NCI-H226 (cell line): ENCODE results near the gene SLC25A22.

Experiments used
- DNase-seq: peaks from one replicate; pipeline ENCODE4 v3.0.0-alpha.2; 2015

Gene SLC25A22

DNA sequence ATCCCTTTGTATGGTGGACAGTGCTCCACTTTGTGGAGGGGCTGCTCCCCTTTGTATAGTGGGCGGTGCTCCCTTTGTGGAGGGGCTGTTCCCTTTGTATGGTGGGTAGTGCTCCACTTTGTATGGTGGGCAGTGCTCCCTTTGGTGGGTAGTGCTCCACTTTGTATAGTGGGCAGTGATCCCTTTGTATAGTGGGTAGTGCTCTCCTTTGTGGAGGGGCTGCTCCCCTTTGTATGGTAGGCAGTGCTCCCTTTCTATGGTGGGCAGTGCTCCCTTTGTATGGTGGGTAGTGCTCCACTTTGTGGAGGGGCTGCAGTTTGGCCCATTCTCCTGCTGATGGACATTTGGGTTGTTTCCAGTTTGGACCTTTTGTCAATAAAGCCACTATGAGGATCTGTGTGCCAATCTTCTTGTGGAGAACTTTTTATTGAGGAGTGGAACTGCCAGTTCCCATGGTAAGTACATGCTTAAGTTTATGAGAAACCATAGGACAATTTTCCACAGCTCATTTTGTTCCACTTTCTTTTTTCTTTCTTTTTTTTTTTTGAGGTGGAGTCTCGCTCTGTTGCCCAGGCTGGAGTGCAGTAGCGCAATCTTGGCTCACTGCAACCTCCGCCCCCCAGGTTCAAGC is 55.4 kb downstream of the SLC25A22 start:
- DNase-seq = no peak

- DNase-seq = no peak
Observed at GRCh38 chr11:742156-742546, 55.9 kb downstream of the SLC25A22 start.
